HCT116 (cell line): ENCODE results near the gene PSMB9. TPM values are rescaled to one million over a fixed set of nuclear protein-coding genes. Genes with fewer than 3 reads are reported as not detected.
"Not testable (repeated sequence)": the region's sequence is repeated elsewhere in the genome, so short reads cannot be mapped to it uniquely, and the experiment has no call there.

Source experiments
- ATAC-seq: fragments of 200-7000 bp; cut with Tn5 transposase; 2 replicates; pipeline ENCODE4 v1.9.1; 2020; ENCODE audit warnings: mild to moderate bottlenecking, moderate library complexity
- BruUV-seq: library from RNA; stranded (reverse); fragments of 400-500 nt; replicated peaks from 2 replicates; lab custom pipeline; 2021; lab: Mats Ljungman, UMichigan
- CTCF ChIA-PET: fragments of 300-600 bp; sonication (Branson Sonifier 250); formaldehyde crosslinking; loops from one replicate; lab custom pipeline; 2021; ENCODE audit warnings: antibody characterized with exemption; lab: Charles Lee
- POLR2A ChIA-PET: fragments of 300-600, 350-600 bp; sonication (Branson Sonifier 250); formaldehyde crosslinking; loops from one replicate; lab custom pipeline; 2021; ENCODE audit warnings: antibody characterized with exemption; lab: Charles Lee
- RAD21 ChIA-PET, 2 experiments: fragments of 300-600 bp; sonication (Branson Sonifier 250); formaldehyde crosslinking; loops; one replicate each; lab custom pipeline; 2023; ENCODE audit warnings: low total read pairs in 2 of 2; ENCODE audit not compliant: uncharacterized antibody in 2 of 2, unreplicated experiment in 2 of 2, low non-redundant PET in 1 of 2; lab: Charles Lee
- DNase-seq: peaks from one replicate; pipeline ENCODE4 v3.0.0-alpha.2; 2010; ENCODE audit warnings: low read depth, low spot score
- H2AFZ ChIP-seq: fragments of 200-600 bp; shearing (Covaris generic), sonication (generic); 2 replicates; pipeline ENCODE4 v1.6.1; 2017; ENCODE audit warnings: low read depth, mixed run types, mixed read lengths, antibody characterized with exemption, low read length; ENCODE audit not compliant: poor library complexity, severe bottlenecking
- H3K27ac ChIP-seq: 2 replicates; pipeline ENCODE4 v1.5.1; 2012; ENCODE audit warnings: low read depth, low read length
- H3K27me3 ChIP-seq: fragments of 200-600 bp; sonication (generic); 2 replicates; pipeline ENCODE4 v1.6.1; 2016; ENCODE audit warnings: mixed run types, low read length, mixed read lengths; ENCODE audit not compliant: insufficient read depth
- H3K36me3 ChIP-seq, 2 experiments: fragments of 200-500 bp in 1 of 2; fragments of 200-600 bp in 1 of 2; sonication (Bioruptor generic) in 1 of 2; sonication (generic) in 1 of 2; 2 replicates each; pipeline versions ENCODE4 v1.5.1 to v1.6.1; 2014 to 2016; ENCODE audit warnings: low read length in 2 of 2, inconsistent platforms in 1 of 2, mixed read lengths in 1 of 2, mixed run types in 1 of 2; ENCODE audit not compliant: insufficient read depth in 2 of 2, control insufficient read depth in 1 of 2
- H3K4me1 ChIP-seq, 2 experiments: fragments of 200-600 bp in 1 of 2; sonication (generic) in 1 of 2; 2 replicates each; pipeline versions ENCODE4 v1.5.1 to v1.6.1; 2012 to 2017; ENCODE audit warnings: low read length in 2 of 2, inconsistent platforms in 1 of 2, mild to moderate bottlenecking in 1 of 2, mixed read lengths in 1 of 2, mixed run types in 1 of 2, moderate library complexity in 1 of 2; ENCODE audit not compliant: insufficient read depth in 2 of 2, control insufficient read depth in 1 of 2
- H3K4me2 ChIP-seq: fragments of 200-600 bp; sonication (generic); 2 replicates; pipeline ENCODE4 v1.6.1; 2017; ENCODE audit warnings: mixed run types, low read length, mixed read lengths
- H3K4me3 ChIP-seq, 2 experiments: fragments of 200-600 bp in 1 of 2; sonication (generic) in 1 of 2; replicated peaks in 1 of 2; 2 replicates each; pipeline ENCODE4 v1.5.1; 2011 to 2016; ENCODE audit warnings: low read length in 2 of 2, control low read depth in 1 of 2, low read depth in 1 of 2, mild to moderate bottlenecking in 1 of 2, mixed read lengths in 1 of 2, mixed run types in 1 of 2
- H3K79me2 ChIP-seq: fragments of 200-600 bp; sonication (generic); 2 replicates; pipeline ENCODE4 v1.6.1; 2017; ENCODE audit warnings: mild to moderate bottlenecking, mixed run types, low read length, moderate library complexity, mixed read lengths; ENCODE audit not compliant: insufficient read depth
- H3K9ac ChIP-seq: fragments of 200-600 bp; sonication (generic); 2 replicates; pipeline ENCODE4 v1.6.1; 2016; ENCODE audit warnings: low read length, mixed read lengths
- H3K9me2 ChIP-seq: fragments of 200-600 bp; sonication (generic), shearing (Covaris generic); 2 replicates; pipeline ENCODE4 v1.6.1; 2017; ENCODE audit warnings: mixed run types, mild to moderate bottlenecking, moderate library complexity; ENCODE audit not compliant: insufficient read depth
- H3K9me3 ChIP-seq, 2 experiments: fragments of 200-500 bp in 1 of 2; fragments of 200-600 bp in 1 of 2; sonication (Bioruptor generic) in 1 of 2; sonication (generic) in 1 of 2; 2 replicates each; pipeline ENCODE4 v1.6.1; 2014 to 2017; ENCODE audit warnings: low read length in 2 of 2, mixed read lengths in 2 of 2, inconsistent platforms in 1 of 2, low read depth in 1 of 2, mild to moderate bottlenecking in 1 of 2, mixed run types in 1 of 2, moderate library complexity in 1 of 2; ENCODE audit not compliant: control insufficient read depth in 1 of 2, insufficient read depth in 1 of 2
- H4K20me1 ChIP-seq: fragments of 200-600 bp; sonication (generic), shearing (Covaris generic); 2 replicates; pipeline ENCODE4 v1.6.1; 2017; ENCODE audit warnings: mixed run types, mild to moderate bottlenecking, moderate library complexity; ENCODE audit not compliant: insufficient read depth
- CTCF ChIP-seq, 3 experiments: fragments of 200-600 bp in 1 of 3; sonication (generic) in 1 of 3; IDR thresholded peaks in 2 of 3; conservative IDR thresholded peaks in 1 of 3; 2 replicates each; pipeline ENCODE4 v1.5.1; 2012 to 2017; ENCODE audit warnings: low read depth in 2 of 3, low read length in 2 of 3, antibody characterized with exemption in 1 of 3, borderline replicate concordance in 1 of 3, control low read depth in 1 of 3, mild to moderate bottlenecking in 1 of 3, mixed read lengths in 1 of 3, mixed run types in 1 of 3, moderate library complexity in 1 of 3; ENCODE audit not compliant: insufficient read depth in 1 of 3
- ELF1 ChIP-seq: IDR thresholded peaks from 2 replicates; pipeline ENCODE4 v1.6.1; 2012; ENCODE audit warnings: low read depth, borderline replicate concordance
- FOSL1 ChIP-seq: IDR thresholded peaks from 2 replicates; pipeline ENCODE4 v1.6.1; 2012; ENCODE audit warnings: low read depth
- MAX ChIP-seq: IDR thresholded peaks from 2 replicates; pipeline ENCODE4 v1.6.1; 2012
- SIN3A ChIP-seq: IDR thresholded peaks from 2 replicates; pipeline ENCODE4 v1.6.1; 2012; ENCODE audit warnings: low read depth
- TCF7L2 ChIP-seq: IDR thresholded peaks from 2 replicates; pipeline ENCODE4 v1.7.0; 2011; ENCODE audit warnings: borderline replicate concordance, inconsistent platforms; ENCODE audit not compliant: insufficient read depth, insufficient read length; ENCODE audit errors: extremely low read depth
- ZFX ChIP-seq: fragments of 450-650 bp; IDR thresholded peaks from 2 replicates; pipeline ENCODE4 v1.6.1; 2017
- ZNF274 ChIP-seq: fragments of 200-500 bp; sonication (Bioruptor generic); IDR thresholded peaks from 2 replicates; pipeline ENCODE4 v1.6.1; 2014; ENCODE audit warnings: mild to moderate bottlenecking, low read depth, low read length, inconsistent platforms
- intact Hi-C: fragments of 100-400 bp; cut with micrococcal nuclease; formaldehyde crosslinking; loops from 2 replicates; pipeline ENCODE4 v1.10.0; 2022
- total RNA-seq: library from RNA; stranded (reverse); gene quantifications from one replicate; pipeline ENCODE4 v1.2.1, GENCODE V29; 2021; ENCODE audit not compliant: unreplicated experiment

Gene PSMB9
- total RNA-seq, 1 experiment from 2014 or later = 8.1 TPM

DNA sequence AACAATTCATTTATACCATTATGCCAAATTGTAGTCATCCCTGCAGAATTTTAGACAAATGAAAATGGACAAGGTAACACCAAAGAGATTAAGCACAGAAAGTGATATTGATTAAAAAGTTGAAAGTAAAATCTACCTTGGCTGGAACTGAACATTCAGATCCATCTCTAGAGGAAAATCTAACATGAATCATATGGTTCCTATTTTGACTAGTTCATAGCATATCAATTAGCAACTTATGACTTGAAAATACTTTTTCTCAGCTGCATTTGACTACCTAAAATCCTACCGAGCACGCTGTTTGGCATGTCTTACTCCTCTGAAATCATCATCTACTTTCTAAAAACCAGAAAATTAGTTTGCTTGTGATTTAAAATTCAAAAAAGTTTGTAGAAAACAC, 22.6 kb downstream of the PSMB9 start:
- H3K4me3 ChIP-seq = no peak overlapping the region
- CTCF ChIA-PET = interaction anchor here (1.0 to 2.1 kb wide), 4 partner anchors 8 to 108 kb away, joined by 3 to 9 read pairs (median 4); partner anchors contain the start of gene TAP2
- RAD21 ChIA-PET = no interaction called here
- TF ChIP-seq MAX = no peak
- TF ChIP-seq, all 23 proteins: peak for 0
- Histone ChIP-seq H4K20me1 (no peaks in the 10 kb centered on the region), H3K36me3 (no peaks in the 10 kb centered on the region), H3K27me3 (0 out of 2 replicates have a peak, but pooled peaks cover 3% of the 10 kb centered on the region), H3K9me3 (no peaks in the 10 kb centered on the region), H3K79me2 (no peaks in the 10 kb centered on the region), H3K9me2 (no peaks in the 10 kb centered on the region), H2AFZ (no peak overlapping the region), H3K9ac (no peak overlapping the region), H3K27ac (no peak overlapping the region), H3K4me2 (no peak overlapping the region), H3K4me1 (no peaks in the 10 kb centered on the region)
- POLR2A ChIA-PET = no interaction called here
- ATAC-seq = no peak
- BruUV-seq = no TSS peak
- intact Hi-C loops = no loop called here
- DNase-seq = no peak

DNA sequence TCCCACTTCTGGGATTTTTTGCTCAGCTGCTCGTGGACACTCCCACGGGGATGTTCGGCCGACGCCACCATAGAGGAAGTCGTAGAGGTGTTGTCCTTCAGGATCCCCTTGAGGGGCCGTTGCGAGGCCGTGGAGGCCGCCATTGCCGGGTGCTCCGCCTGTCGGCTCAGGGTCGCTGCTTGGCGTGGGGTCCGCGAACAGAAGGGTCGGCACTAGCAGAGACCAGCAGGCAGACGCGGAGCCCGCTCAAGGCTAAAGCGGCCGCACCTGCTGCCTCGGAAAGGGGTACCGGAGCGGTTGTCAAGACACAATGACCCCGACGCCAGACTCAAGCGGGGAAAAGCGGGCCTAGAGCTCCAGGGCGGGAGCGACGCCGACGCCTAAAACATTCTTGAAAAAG, 25.7 kb downstream of the PSMB9 start:
- Histone ChIP-seq H3K9ac (no peak overlapping the region), H3K36me3 (no peaks in the 10 kb centered on the region), H3K4me3 (no peak overlapping the region), H3K4me1 (no peaks in the 10 kb centered on the region), H3K79me2 (no peaks in the 10 kb centered on the region), H3K9me2 (no peaks in the 10 kb centered on the region), H3K9me3 (no peaks in the 10 kb centered on the region), H3K27me3 (no peaks in the 10 kb centered on the region), H3K27ac (no peak overlapping the region), H4K20me1 (no peaks in the 10 kb centered on the region), H3K4me2 (no peak overlapping the region), H2AFZ (no peak overlapping the region)
- ChIA-PET RAD21 (no interaction called here), POLR2A (interaction anchor here (1.2 kb wide), 1 partner anchor 92 kb away, joined by 4 read pairs; no protein-coding TSS in a partner anchor), CTCF (interaction anchor here (1.0 to 1.5 kb wide), 3 partner anchors 8 to 41 kb away, joined by 4 to 7 read pairs (median 5); partner anchors contain the start of gene TAP2)
- TF ChIP-seq MAX = no peak
- no peak for TF ChIP-seq ZNF274
- TF ChIP-seq TCF7L2 = no peak
- TF ChIP-seq CTCF (IDR thresholded peaks at IDR 0.05 in 2 of 3, conservative IDR thresholded peaks at IDR 0.05 in 1 of 3; ENCODE audit: borderline replicate concordance in 1 of 3, insufficient read depth in 1 of 3, low read depth in 2 of 3, low read length in 2 of 3) = no peak
- TF ChIP-seq ZFX = no peak
- no peak for TF ChIP-seq ELF1
- TF ChIP-seq FOSL1 = no peak
- TF ChIP-seq SIN3A = no peak
- intact Hi-C loops = no loop called here
- ATAC-seq (no peak), DNase-seq (no peak)
- BruUV-seq = no TSS peak

DNA sequence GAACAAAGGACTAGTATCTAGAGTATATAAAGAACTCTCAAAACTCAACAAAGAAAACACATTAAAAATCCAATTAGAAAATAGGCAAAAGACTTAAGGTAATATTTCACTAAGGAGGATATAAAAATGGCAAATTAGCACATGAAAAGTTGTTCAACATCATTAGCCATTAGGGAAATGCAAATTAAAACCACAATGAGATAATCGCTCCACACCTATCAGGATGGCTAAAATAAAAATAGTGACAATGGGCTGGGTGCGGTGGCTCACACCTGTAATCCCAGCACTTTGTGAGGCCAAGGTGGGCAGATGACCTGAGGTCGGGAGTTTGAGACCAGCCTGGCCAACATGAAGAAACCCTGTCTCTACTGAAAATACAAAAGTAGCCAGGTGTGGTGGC, 27.0 kb downstream of the PSMB9 start:
- DNase-seq, H4K20me1 ChIP-seq, RAD21 ChIA-PET, BruUV-seq, H3K4me3 ChIP-seq, H2AFZ ChIP-seq, H3K9me3 ChIP-seq, H3K9me2 ChIP-seq, intact Hi-C loops, H3K27ac ChIP-seq, H3K9ac ChIP-seq, H3K79me2 ChIP-seq, H3K4me1 ChIP-seq, H3K36me3 ChIP-seq, H3K4me2 ChIP-seq, ATAC-seq, H3K27me3 ChIP-seq: not testable (repeated sequence)
- ChIA-PET POLR2A (interaction anchor here (1.4 kb wide), 1 partner anchor 91 kb away, joined by 4 read pairs; no protein-coding TSS in a partner anchor), CTCF (interaction anchor here (1.0 to 1.5 kb wide), 4 partner anchors 9 to 104 kb away, joined by 3 to 7 read pairs (median 6); partner anchors contain the start of gene TAP2)
